ENCODE data around the gene CD34.
"Not testable (repeated sequence)": the region's sequence is repeated elsewhere in the genome, so short reads cannot be mapped to it uniquely, and the experiment has no call there.

CD34 gene

DNA sequence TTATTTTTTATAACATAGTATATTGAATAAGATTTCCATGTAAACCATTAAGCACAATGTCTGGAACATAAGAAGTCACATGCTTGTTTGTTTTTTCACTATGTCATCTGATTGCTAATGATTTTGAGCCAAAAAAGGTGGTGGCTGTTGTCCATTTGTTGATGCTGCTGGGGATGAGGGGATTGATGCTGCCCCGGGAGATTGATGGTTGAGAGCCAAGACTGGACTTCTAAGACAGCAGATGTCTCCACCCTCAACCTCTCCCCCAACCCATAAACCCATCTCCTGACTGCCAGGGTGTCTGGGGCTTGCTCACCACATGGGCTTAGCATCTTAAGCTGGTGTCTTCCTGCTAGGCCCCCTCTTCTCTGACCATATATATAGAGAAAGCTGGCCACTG, 35.8 kb upstream of the CD34 start:
- DNase-seq (ENCODE audit: low spot score in 2 of 2) (no peak), ATAC-seq (ENCODE audit: low read depth) (no peak)
- Mint-ChIP-seq H3K27ac (no peak overlapping the region), H3K9me3 (no peaks in the 10 kb centered on the region), H3K4me3 (no peak overlapping the region), H3K4me1 (peaks cover 5% of the 10 kb centered on the region), H3K27me3 (peaks cover 7% of the 10 kb centered on the region), H3K36me3 (no peaks in the 10 kb centered on the region)

DNA sequence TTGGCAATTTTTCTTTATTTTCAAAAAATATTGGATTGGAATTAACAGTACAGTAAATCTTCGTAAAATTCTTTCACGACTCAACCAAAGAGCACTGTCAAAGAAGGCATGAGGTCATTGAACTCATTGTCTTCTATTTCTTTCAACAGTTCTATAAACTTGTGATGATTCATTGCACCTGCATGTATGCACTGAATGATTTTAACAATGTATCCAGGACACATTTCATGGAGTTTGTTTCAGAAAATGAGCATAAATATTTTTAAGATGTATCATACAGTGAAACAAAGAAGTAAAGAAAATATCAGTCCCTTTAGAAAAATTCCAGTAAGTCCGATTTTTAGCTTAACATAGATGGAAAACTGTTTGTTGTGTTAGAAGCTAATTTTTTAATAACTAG, 33.6 kb upstream of the CD34 start:
- Mint-ChIP-seq H3K36me3 (no peaks in the 10 kb centered on the region), H3K27ac (no peak overlapping the region), H3K4me3 (no peak overlapping the region), H3K27me3 (peaks cover 10% of the 10 kb centered on the region), H3K9me3 (no peaks in the 10 kb centered on the region), H3K4me1 (peaks cover 5% of the 10 kb centered on the region)
- ATAC-seq (ENCODE audit: low read depth) (no peak), DNase-seq (ENCODE audit: low spot score in 2 of 2) (no peak)

DNA sequence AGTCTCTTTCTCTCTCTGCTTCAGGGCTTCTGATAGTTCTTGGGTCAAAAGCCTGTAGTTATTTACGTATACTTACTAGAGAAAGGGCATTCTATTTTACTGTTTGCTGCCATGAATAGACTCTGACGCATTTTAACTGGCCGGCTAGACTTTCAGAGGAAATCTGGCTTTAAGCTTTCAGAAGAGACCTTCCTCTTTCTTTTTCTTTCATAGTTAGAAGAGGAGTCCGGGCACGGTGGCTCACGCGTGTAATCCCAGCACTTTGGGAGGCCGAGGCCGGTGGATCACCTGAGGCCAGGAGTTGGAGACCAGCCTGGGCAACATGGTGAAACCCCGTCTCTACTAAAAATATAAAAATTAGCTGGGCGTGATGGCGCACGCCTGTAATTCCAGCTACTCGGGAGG, 31.4 kb upstream of the CD34 start:
- not testable (repeated sequence) for H3K9me3 Mint-ChIP-seq; H3K4me1 Mint-ChIP-seq; H3K27ac Mint-ChIP-seq; DNase-seq (ENCODE audit: low spot score in 2 of 2); H3K36me3 Mint-ChIP-seq
- H3K27me3 Mint-ChIP-seq = peaks cover 11% of the 10 kb centered on the region
- ATAC-seq (ENCODE audit: low read depth) = peak; percentile 69
- H3K4me3 Mint-ChIP-seq = peak overlapping the region; percentile 72

DNA sequence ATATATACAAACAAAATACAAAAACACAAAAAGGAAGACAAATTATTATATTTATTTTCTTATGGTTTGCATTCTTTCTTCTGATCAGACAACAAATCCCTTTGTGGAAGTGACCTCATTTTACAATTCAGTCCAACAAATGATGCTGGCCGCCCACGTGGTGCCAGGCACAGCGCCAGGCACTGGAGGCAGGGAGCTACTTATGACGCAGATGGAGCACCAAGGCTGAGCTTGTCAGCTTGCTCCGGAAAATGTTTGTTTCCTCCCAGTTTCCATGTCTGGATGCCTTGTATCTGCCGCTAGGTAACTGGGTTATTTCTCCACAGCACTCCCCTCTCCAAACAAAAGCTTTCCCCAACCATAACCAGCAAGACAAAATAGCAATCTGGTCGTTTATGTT, 30.7 kb upstream of the CD34 start:
- H3K9me3 Mint-ChIP-seq = no peaks in the 10 kb centered on the region
- DNase-seq (ENCODE audit: low spot score in 2 of 2) = no peak

DNA sequence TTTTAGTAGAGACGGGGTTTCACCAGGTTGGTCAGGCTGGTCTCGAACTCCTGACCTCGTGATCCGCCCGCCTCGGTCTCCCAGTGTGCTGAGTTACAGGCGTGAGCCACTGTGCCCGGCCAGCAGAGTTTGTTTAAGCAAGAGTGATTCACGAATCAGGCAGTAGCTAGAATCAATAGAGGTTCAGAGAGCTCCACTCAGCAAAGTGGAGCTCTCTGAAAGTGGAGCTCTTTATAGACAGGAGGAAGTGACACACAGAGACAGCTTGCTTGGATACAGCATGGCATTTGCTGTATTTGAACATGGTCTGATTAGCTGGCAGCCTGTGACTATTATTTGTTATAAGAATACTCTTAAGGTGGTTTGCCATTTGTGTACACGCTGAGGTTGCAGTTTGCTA, 27.1 kb upstream of the CD34 start:
- no peak for DNase-seq (ENCODE audit: low spot score in 2 of 2)
- ATAC-seq (ENCODE audit: low read depth) = no peak
- H3K4me1 Mint-ChIP-seq = peaks cover 5% of the 10 kb centered on the region
- H3K4me3 Mint-ChIP-seq = no peak overlapping the region
- no peak overlapping the region for H3K27ac Mint-ChIP-seq
- peaks cover 3% of the 10 kb centered on the region for H3K9me3 Mint-ChIP-seq
- H3K27me3 Mint-ChIP-seq = peaks cover 10% of the 10 kb centered on the region
- H3K36me3 Mint-ChIP-seq = no peaks in the 10 kb centered on the region

More for the DNA sequence above, 30.7 kb upstream of the CD34 start:
- ATAC-seq (ENCODE audit: low read depth) = no peak
- Mint-ChIP-seq H3K36me3 (no peaks in the 10 kb centered on the region), H3K27me3 (peaks cover 11% of the 10 kb centered on the region), H3K4me3 (no peak overlapping the region), H3K4me1 (peaks cover 5% of the 10 kb centered on the region), H3K27ac (no peak overlapping the region)

DNA sequence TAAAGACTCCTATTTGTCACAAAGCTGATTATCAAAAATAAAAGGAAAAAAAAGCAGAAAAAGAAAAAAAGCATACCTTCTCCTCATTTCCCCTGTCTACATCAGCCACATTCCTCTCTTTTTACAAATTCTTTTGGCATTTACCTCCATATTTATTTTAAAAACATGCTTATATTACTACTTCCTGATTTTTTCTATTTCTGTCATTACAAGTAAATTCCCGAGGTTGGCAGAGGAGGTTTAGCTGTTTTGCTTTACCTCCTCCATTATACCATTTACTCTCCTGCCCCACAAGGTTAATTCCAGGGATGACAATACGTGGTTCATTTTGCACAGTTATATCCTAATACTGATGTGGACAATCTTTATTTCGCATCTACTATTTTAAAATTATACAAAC, 26.3 kb upstream of the CD34 start:
- Mint-ChIP-seq H3K4me3 (no peak overlapping the region), H3K36me3 (no peaks in the 10 kb centered on the region), H3K27me3 (peaks cover 7% of the 10 kb centered on the region), H3K4me1 (peaks cover 2% of the 10 kb centered on the region), H3K9me3 (peaks cover 3% of the 10 kb centered on the region), H3K27ac (no peak overlapping the region)
- no peak for DNase-seq (ENCODE audit: low spot score in 2 of 2)
- no peak for ATAC-seq (ENCODE audit: low read depth)

DNA sequence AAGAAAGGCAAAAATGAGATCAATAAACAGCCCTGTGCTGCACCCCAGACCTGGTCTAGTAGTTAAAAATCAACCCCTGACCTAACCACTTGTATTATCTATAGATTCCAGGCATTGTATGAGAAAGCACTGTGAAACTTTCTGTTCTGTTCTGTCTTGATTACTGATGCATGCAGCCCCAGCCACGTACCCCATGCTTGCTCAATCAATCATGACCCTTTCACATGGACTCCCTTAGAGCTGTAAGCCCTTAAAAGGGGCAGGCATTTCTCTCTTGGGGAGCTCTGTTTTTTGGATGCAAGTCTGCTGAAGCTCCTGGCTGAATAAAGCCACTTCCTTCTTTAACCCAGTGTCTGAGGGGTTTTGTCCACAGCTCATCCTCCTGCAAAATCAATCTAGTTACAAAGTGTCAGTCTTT, 24.2 kb upstream of the CD34 start:
- H3K27ac Mint-ChIP-seq = no peak overlapping the region
- H3K36me3 Mint-ChIP-seq = no peaks in the 10 kb centered on the region
- DNase-seq (ENCODE audit: low spot score in 2 of 2) (no peak), ATAC-seq (ENCODE audit: low read depth) (peak; percentile 6)
- no peaks in the 10 kb centered on the region for H3K4me1 Mint-ChIP-seq
- peaks cover 3% of the 10 kb centered on the region for H3K9me3 Mint-ChIP-seq
- peaks cover 4% of the 10 kb centered on the region for H3K27me3 Mint-ChIP-seq
- H3K4me3 Mint-ChIP-seq = no peak overlapping the region

DNA sequence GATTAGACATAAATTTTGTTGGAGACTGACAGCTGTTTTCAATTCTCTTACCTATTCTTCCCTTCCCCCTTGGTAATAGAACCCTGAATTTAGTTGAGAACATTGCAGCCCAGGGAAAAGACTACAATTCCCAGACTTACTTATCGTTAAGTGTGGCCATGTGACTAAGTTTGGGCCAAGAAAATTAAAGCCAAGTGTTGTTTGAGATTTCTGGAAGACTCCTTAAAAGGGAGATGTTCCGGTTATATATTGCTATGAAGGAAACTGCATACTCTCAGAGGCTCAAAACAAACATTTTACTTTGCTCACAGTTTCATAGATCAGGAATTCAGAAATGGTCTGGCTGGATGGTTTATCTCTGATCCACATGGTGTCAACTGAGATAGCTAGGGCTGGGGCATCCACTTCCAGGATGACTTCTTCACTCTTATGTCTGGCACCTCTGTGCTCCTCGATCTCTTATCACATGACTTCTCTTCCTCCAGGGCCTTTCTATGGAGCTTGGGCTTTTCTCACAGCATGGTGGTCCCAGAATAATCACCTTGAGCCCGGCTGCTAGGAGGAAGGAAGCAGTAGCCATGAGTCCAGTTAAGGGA, 22.4 kb upstream of the CD34 start:
- DNase-seq (ENCODE audit: low spot score in 2 of 2) (no peak), ATAC-seq (ENCODE audit: low read depth) (no peak)
- Mint-ChIP-seq H3K36me3 (peaks cover 3% of the 10 kb centered on the region), H3K27ac (no peak overlapping the region), H3K4me3 (no peak overlapping the region), H3K4me1 (no peaks in the 10 kb centered on the region), H3K27me3 (peaks cover 3% of the 10 kb centered on the region), H3K9me3 (peaks cover 5% of the 10 kb centered on the region)

DNA sequence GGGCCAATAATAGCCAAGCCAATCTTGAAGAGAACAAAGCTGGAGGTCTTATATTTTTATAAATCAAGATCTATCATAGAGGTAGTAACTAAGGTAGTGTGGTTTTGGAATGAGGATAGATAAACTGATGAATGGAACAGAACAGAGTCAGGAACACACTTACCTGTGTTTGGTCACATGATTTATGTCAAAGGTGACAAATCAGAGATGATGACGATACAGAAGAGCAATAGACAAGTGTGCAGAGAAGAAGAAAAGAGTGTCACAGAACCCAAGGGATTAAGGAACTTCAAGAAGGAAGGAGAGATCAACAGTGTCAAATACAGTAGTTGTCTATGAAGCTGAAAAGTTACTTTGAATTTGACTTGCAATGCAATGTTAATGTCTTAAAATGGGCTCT, 16.1 kb upstream of the CD34 start:
- ATAC-seq (ENCODE audit: low read depth) = no peak
- H3K4me3 Mint-ChIP-seq = no peak overlapping the region
- DNase-seq (ENCODE audit: low spot score in 2 of 2) = no peak
- H3K27ac Mint-ChIP-seq = no peak overlapping the region
- H3K36me3 Mint-ChIP-seq = peaks cover 3% of the 10 kb centered on the region
- H3K9me3 Mint-ChIP-seq = peaks cover 2% of the 10 kb centered on the region
- H3K4me1 Mint-ChIP-seq = no peaks in the 10 kb centered on the region
- H3K27me3 Mint-ChIP-seq = peaks cover 13% of the 10 kb centered on the region

DNA sequence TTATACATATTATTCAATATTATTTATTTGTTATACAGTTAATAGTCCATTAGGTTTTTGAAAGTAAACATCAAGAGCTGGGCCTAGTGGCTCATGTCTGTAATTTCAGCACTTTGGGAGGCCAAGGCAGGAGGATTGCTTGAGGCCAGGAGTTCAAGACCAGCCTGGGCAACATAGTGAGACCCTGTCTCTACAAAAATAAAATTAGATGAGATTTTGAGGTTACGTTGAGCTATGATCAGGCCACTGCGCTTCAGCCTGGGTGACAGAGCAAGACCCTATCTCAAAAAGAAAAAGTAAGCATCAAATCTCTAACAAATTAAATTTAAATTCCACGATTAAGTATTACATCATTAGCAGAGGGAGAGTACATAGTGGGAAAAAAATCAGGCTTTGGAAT, 15.0 kb upstream of the CD34 start:
- peaks cover 16% of the 10 kb centered on the region for H3K27me3 Mint-ChIP-seq
- DNase-seq (ENCODE audit: low spot score in 2 of 2); H3K4me1 Mint-ChIP-seq; H3K36me3 Mint-ChIP-seq; H3K9me3 Mint-ChIP-seq; H3K4me3 Mint-ChIP-seq; ATAC-seq (ENCODE audit: low read depth); H3K27ac Mint-ChIP-seq: not testable (repeated sequence)

DNA sequence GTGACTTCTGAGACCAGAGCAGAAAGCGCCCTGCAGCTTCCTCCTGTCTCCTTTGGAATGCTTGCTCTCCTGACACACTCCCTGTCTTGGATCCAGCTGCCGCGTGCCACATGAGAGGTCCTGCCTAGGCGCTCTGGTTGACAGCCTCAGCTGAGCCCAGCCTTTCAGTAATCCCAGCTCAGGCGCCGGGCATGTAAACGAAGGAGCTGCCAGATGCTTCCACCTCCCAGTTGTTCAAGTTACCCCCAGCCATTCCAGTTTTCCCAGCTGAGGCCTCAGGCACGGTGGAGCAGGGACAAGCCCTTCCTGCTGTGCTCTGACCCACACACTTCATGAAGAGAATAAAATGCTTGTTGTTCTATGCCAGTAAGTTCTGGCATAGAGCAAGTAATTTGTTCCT, 14.3 kb upstream of the CD34 start:
- Mint-ChIP-seq H3K4me3 (no peak overlapping the region), H3K27ac (no peak overlapping the region), H3K27me3 (peaks cover 16% of the 10 kb centered on the region), H3K9me3 (peaks cover 2% of the 10 kb centered on the region), H3K36me3 (peaks cover 3% of the 10 kb centered on the region), H3K4me1 (no peaks in the 10 kb centered on the region)
- ATAC-seq (ENCODE audit: low read depth) = no peak
- DNase-seq (ENCODE audit: low spot score in 2 of 2) = no peak

DNA sequence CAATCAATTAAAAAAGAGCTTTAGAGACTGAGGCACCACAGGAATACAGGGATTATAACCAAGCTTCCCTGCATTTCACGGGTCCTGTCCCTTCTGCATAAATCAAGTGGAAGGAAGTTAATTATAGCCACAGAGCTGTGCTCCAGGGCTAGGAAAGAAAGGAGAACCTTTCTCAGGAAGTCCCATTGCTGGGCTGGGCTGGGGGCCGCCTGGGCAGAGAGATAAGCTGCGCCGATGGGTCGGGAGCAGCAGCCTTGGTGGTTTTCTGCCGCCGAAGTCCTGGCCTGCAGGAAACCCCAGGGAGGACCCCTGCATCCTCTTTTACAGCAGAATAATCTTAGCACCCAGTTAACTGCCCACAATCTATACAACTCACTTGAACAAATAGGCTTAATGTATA, 12.6 kb upstream of the CD34 start:
- H3K27me3 Mint-ChIP-seq = peaks cover 15% of the 10 kb centered on the region
- no peak overlapping the region for H3K27ac Mint-ChIP-seq
- no peak for DNase-seq (ENCODE audit: low spot score in 2 of 2)
- H3K36me3 Mint-ChIP-seq = no peaks in the 10 kb centered on the region
- H3K9me3 Mint-ChIP-seq = no peaks in the 10 kb centered on the region
- peaks cover 6% of the 10 kb centered on the region for H3K4me1 Mint-ChIP-seq
- ATAC-seq (ENCODE audit: low read depth) = no peak
- no peak overlapping the region for H3K4me3 Mint-ChIP-seq

DNA sequence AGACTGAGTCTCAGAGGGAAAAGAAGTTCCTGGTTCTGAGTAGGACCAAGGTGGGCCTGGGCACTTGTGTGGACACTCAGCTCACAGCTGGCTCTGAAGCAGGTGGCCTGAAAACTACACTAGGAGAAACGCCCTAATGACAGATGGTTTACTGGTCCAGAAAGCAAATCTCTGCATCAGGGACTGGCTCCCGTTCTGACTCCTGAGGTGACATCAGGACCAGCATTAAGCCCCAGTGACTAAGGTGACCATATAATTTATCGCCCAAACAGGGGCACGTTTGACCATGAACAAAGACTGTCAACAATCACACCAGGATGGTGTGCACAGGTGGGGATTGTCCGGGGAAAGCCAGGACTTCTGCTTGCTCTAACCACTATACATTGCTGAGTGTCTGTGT, 12.2 kb upstream of the CD34 start:
- no peak overlapping the region for H3K27ac Mint-ChIP-seq
- peaks cover 6% of the 10 kb centered on the region for H3K4me1 Mint-ChIP-seq
- DNase-seq (ENCODE audit: low spot score in 2 of 2) (no peak), ATAC-seq (ENCODE audit: low read depth) (no peak)
- no peak overlapping the region for H3K4me3 Mint-ChIP-seq
- no peaks in the 10 kb centered on the region for H3K36me3 Mint-ChIP-seq
- peaks cover 16% of the 10 kb centered on the region for H3K27me3 Mint-ChIP-seq
- no peaks in the 10 kb centered on the region for H3K9me3 Mint-ChIP-seq

DNA sequence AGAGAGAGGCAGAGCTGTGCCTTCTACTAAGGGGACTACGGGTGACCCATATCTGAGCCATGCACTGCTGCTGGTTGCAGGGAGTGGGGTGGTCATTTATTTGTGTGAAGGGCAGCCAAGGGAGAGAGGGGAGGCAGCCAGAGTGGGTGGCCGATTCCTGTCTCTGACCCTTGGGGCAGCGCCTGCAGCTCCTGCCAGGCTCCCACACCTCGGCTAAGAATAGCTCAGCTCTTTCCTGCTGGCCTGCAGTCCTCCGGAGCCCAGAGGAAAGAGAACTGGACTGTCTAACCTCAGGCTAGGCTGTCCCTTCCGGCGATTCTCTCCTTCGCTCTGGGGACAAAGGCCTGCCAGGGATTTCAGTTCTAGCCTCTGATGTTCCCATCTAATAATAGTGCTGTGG, 11.6 kb upstream of the CD34 start:
- no peak for ATAC-seq (ENCODE audit: low read depth)
- no peaks in the 10 kb centered on the region for H3K9me3 Mint-ChIP-seq
- H3K27me3 Mint-ChIP-seq = peaks cover 20% of the 10 kb centered on the region
- no peak overlapping the region for H3K27ac Mint-ChIP-seq
- H3K4me3 Mint-ChIP-seq = no peak overlapping the region
- no peak for DNase-seq (ENCODE audit: low spot score in 2 of 2)
- H3K4me1 Mint-ChIP-seq = peaks cover 6% of the 10 kb centered on the region
- H3K36me3 Mint-ChIP-seq = no peaks in the 10 kb centered on the region

DNA sequence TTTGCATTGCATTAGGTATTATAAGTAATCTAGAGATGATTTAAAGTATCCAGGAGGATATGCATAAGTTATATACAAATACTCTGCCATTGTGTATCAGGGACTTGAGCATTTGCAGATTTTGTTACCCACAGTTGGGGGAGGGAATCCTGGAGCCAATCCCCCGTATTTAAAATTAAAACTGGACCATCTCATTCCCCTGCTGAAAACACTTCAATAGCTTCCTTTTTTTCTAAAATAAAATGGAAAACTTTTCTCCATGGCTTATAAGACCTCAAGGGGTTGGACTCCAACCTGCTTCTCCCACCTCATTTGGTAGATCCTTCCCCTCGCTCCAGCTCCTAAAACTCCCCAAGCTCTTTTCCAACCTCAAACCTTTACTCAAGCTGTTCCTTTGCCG, 10.4 kb upstream of the CD34 start:
- no peak for ATAC-seq (ENCODE audit: low read depth)
- DNase-seq (ENCODE audit: low spot score in 2 of 2) = no peak
- Mint-ChIP-seq H3K9me3 (no peaks in the 10 kb centered on the region), H3K4me1 (peaks cover 6% of the 10 kb centered on the region), H3K36me3 (no peaks in the 10 kb centered on the region), H3K4me3 (no peak overlapping the region), H3K27me3 (peaks cover 17% of the 10 kb centered on the region), H3K27ac (no peak overlapping the region)

Measured in memory B cell (primary cell).